Loucy (cell line): ENCODE results near the gene CCL25.

Experiments
- EZH2phosphoT487 ChIP-seq: fragments of 200-600 bp; IDR thresholded peaks from 2 replicates; pipeline ENCODE4 v1.6.1; 2018; ENCODE audit warnings: antibody characterized with exemption, mild to moderate bottlenecking, moderate library complexity, borderline replicate concordance
- TF ChIP-seq, protein P1 (sequence below): fragments of 200-600 bp; sonication (generic); conservative IDR thresholded peaks from 2 replicates; pipeline ENCODE4 v1.5.1; 2014; ENCODE audit warnings: mild to moderate bottlenecking, antibody characterized with exemption, low read length

DNA sequence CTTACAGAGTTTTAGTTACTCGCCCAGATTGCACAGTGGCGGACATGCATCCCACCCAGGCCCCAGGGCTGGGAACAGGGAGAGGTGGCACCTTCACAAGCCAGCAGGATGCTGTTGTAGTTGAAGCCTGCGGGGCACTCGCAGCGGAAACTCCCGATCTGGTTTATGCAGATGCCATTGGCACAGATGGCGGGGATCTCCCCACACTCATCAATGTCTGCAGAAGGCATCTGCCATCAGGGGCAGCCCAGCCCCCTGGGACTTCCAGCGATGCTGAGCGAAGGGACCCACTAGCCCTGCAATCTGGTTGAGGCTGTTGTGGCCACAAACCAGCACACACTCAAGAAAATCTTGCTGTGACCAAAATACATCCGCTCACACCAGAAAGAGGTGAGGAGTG, 44.6 kb downstream of the CCL25 start:
- TF ChIP-seq, protein P1, sequence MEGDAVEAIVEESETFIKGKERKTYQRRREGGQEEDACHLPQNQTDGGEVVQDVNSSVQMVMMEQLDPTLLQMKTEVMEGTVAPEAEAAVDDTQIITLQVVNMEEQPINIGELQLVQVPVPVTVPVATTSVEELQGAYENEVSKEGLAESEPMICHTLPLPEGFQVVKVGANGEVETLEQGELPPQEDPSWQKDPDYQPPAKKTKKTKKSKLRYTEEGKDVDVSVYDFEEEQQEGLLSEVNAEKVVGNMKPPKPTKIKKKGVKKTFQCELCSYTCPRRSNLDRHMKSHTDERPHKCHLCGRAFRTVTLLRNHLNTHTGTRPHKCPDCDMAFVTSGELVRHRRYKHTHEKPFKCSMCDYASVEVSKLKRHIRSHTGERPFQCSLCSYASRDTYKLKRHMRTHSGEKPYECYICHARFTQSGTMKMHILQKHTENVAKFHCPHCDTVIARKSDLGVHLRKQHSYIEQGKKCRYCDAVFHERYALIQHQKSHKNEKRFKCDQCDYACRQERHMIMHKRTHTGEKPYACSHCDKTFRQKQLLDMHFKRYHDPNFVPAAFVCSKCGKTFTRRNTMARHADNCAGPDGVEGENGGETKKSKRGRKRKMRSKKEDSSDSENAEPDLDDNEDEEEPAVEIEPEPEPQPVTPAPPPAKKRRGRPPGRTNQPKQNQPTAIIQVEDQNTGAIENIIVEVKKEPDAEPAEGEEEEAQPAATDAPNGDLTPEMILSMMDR, result no peak
- no peak for TF ChIP-seq EZH2phosphoT487
